ENCODE results near the gene TMEM267. TPM values are rescaled to one million over a fixed set of nuclear protein-coding genes. Genes with fewer than 3 reads are reported as not detected.

TMEM267 gene
- total RNA-seq (2022; extraction: Qiagen RNA extraction; ENCODE audit: low read depth): 8.5 to 23.4 TPM (median 20.4 TPM) in 5 replicates

GRCh38 chr5:43483298-43484105 is at the start of gene TMEM267:
TMEM267 (minus strand) TSS chr5:43483865; CDS start chr5:43453969, 29,896 bp downstream.

GRCh38 chr5:43514816-43515677 is 31.4 kb upstream of the TMEM267 start, which contains the start of gene C5orf34:
C5orf34 (minus strand) TSS chr5:43515148; CDS start chr5:43509339, 5,809 bp downstream.

GRCh38 chr5:43412156-43412555 is 71.5 kb downstream of the TMEM267 start, which contains the start of gene CCL28:
CCL28 (minus strand) TSS chr5:43412391; CDS start chr5:43412316, 75 bp downstream.

Other genes with a start within 250 kb of the TMEM267 start
- 45.8 to 59.7 TPM (median 53.7 TPM) in 5 replicates for gene HMGCS1, start 170.5 kb downstream of the TMEM267 start, total RNA-seq (2022; extraction: Qiagen RNA extraction; ENCODE audit: low read depth)
- gene CCL28, start 71.5 kb downstream of the TMEM267 start, total RNA-seq (2022; extraction: Qiagen RNA extraction; ENCODE audit: low read depth): 0.09 to 0.21 TPM (median 0.19 TPM) in 3 of 5 replicates, not detected in the others
- gene C5orf34, start 31.3 kb upstream of the TMEM267 start, total RNA-seq (2022; extraction: Qiagen RNA extraction; ENCODE audit: low read depth): 3.0 to 6.6 TPM (median 5.1 TPM) in 5 replicates
- 91.5 to 120 TPM (median 118 TPM) in 5 replicates for gene PAIP1, start 73.2 kb upstream of the TMEM267 start, total RNA-seq (2022; extraction: Qiagen RNA extraction; ENCODE audit: low read depth)
- 8.8 to 15.3 TPM (median 12.3 TPM) in 5 replicates for gene NNT, start 119.3 kb upstream of the TMEM267 start, total RNA-seq (2022; extraction: Qiagen RNA extraction; ENCODE audit: low read depth)

Data from A549 treated with RU486 at 1 μM for 4 hours (cell line).